B cell (primary cell): ENCODE data around the gene TNFRSF12A. TPM values are rescaled to one million over a fixed set of nuclear protein-coding genes. Genes with fewer than 3 reads are reported as not detected.

Source experiments
- ATAC-seq: fragments of 200-7000 bp; cut with Tn5 transposase; one replicate; pipeline ENCODE4 v1.10.0; 2021; ENCODE audit warnings: low read depth, mild to moderate bottlenecking, moderate number of reproducible peaks, moderate library complexity
- CTCF ChIA-PET: fragments of 350-600 bp; sonication (Branson Sonifier 250); formaldehyde crosslinking; loops from one replicate; lab custom pipeline; 2021; ENCODE audit warnings: antibody characterized with exemption, inconsistent platforms; lab: Charles Lee
- POLR2A ChIA-PET: fragments of 350-600 bp; sonication (Branson Sonifier 250); formaldehyde crosslinking; loops from one replicate; lab custom pipeline; 2021; ENCODE audit warnings: antibody characterized with exemption; lab: Charles Lee
- DNase-seq: peaks from one replicate; pipeline ENCODE4 v3.0.0; 2013
- H2AFZ ChIP-seq: 2 replicates; pipeline ENCODE4 v1.6.1; 2012; ENCODE audit warnings: mild to moderate bottlenecking, low read depth, low read length; ENCODE audit not compliant: insufficient read depth, poor library complexity, severe bottlenecking
- H3K27ac ChIP-seq, 2 donors: 1 replicate in 1 of 2; 2 replicates in 1 of 2; pipeline ENCODE4 v1.5.1; 2012 to 2013; ENCODE audit warnings: low read length in 2 of 2, mild to moderate bottlenecking in 2 of 2, moderate library complexity in 1 of 2
- H3K27me3 ChIP-seq, 4 experiments: fragments of 200-600 bp in 1 of 4; sonication (generic) in 1 of 4; replicated peaks in 1 of 4; 1 replicate in 2 of 4; 2 replicates in 2 of 4; pipeline versions ENCODE4 v1.6.1 to v1.7.0; 2013 to 2016; ENCODE audit warnings: low read length in 3 of 4, mild to moderate bottlenecking in 2 of 4, mixed read lengths in 1 of 4, moderate library complexity in 1 of 4; ENCODE audit not compliant: insufficient read depth in 4 of 4, control insufficient read depth in 3 of 4; ENCODE audit errors: control extremely low read depth in 1 of 4
- H3K36me3 ChIP-seq, 2 experiments: replicated peaks in 1 of 2; 1 replicate in 1 of 2; 2 replicates in 1 of 2; pipeline versions ENCODE4 v1.6.1 to v1.7.1; 2013; ENCODE audit warnings: low read length in 1 of 2; ENCODE audit not compliant: insufficient read depth in 2 of 2, control insufficient read depth in 1 of 2; ENCODE audit errors: control extremely low read depth in 1 of 2, extremely low read depth in 1 of 2
- H3K4me1 ChIP-seq, 2 donors: fragments of 200-600 bp in 1 of 2; sonication (generic) in 1 of 2; 1 replicate in 1 of 2; 2 replicates in 1 of 2; pipeline versions ENCODE4 v1.5.1 to v1.6.1; 2013 to 2017; ENCODE audit warnings: low read length in 2 of 2; ENCODE audit not compliant: control insufficient read depth in 2 of 2, insufficient read depth in 2 of 2
- H3K4me2 ChIP-seq: replicated peaks from 2 replicates; pipeline ENCODE3; 2012; ENCODE audit warnings: mild to moderate bottlenecking, low read depth, low read length; ENCODE audit not compliant: poor library complexity, severe bottlenecking
- H3K4me3 ChIP-seq, 5 experiments: fragments of 200-600 bp in 1 of 5; sonication (generic) in 1 of 5; 1 replicate in 3 of 5; 2 replicates in 2 of 5; pipeline versions ENCODE4 v1.5.1 to v1.7.0; 2011 to 2016; ENCODE audit warnings: low read length in 4 of 5, mild to moderate bottlenecking in 4 of 5, low read depth in 2 of 5, control low read depth in 1 of 5, moderate library complexity in 1 of 5; ENCODE audit not compliant: insufficient read depth in 1 of 5; ENCODE audit errors: control extremely low read depth in 1 of 5, extremely low read depth in 1 of 5
- H3K79me2 ChIP-seq: fragments of 200-600 bp; sonication (generic); one replicate; pipeline ENCODE4 v1.6.0; 2016; ENCODE audit warnings: low read length; ENCODE audit not compliant: control insufficient read depth, insufficient read depth
- H3K9ac ChIP-seq: fragments of 200-600 bp; sonication (generic); 2 replicates; pipeline ENCODE4 v1.6.1; 2017; ENCODE audit warnings: mild to moderate bottlenecking, low read length, moderate library complexity
- H3K9me3 ChIP-seq, 3 donors: one replicate each; pipeline versions ENCODE4 v1.6.1 to v1.7.1; 2013; ENCODE audit warnings: low read length in 2 of 3; ENCODE audit not compliant: control insufficient read depth in 2 of 3, insufficient read depth in 1 of 3; ENCODE audit errors: control extremely low read depth in 1 of 3
- H4K20me1 ChIP-seq: 2 replicates; pipeline ENCODE4 v1.6.0; 2012; ENCODE audit warnings: mild to moderate bottlenecking, low read length; ENCODE audit not compliant: insufficient read depth, control insufficient read depth, poor library complexity, severe bottlenecking
- H3K27ac Mint-ChIP-seq: one replicate; pipeline ENCODE4 v1.8.0; 2021; ENCODE audit warnings: mixed read lengths
- H3K27me3 Mint-ChIP-seq: one replicate; pipeline ENCODE4 v1.8.0; 2021; ENCODE audit warnings: mixed read lengths
- H3K4me1 Mint-ChIP-seq: one replicate; pipeline ENCODE4 v1.8.0; 2021; ENCODE audit warnings: mixed read lengths
- H3K4me3 Mint-ChIP-seq: one replicate; pipeline ENCODE4 v1.8.0; 2021; ENCODE audit warnings: mixed read lengths
- H3K9me3 Mint-ChIP-seq: one replicate; pipeline ENCODE4 v1.8.0; 2022; ENCODE audit warnings: mixed read lengths; ENCODE audit not compliant: insufficient read depth
- CTCF ChIP-seq: fragments of 200-600 bp; IDR thresholded peaks from one replicate; pipeline ENCODE4 v1.8.0; 2022; ENCODE audit warnings: antibody characterized with exemption, mild to moderate bottlenecking
- EZH2 ChIP-seq: IDR thresholded peaks from 2 replicates; pipeline ENCODE4 v1.6.1; 2012; ENCODE audit warnings: borderline replicate concordance, low read depth, mild to moderate bottlenecking, moderate library complexity, low read length; ENCODE audit not compliant: insufficient read depth, poor library complexity, severe bottlenecking
- WGBS: methylation state at CpG from one replicate; pipeline ENCODE4 v1.1.5; 2013; ENCODE audit warnings: missing lambda C conversion rate; ENCODE audit not compliant: insufficient coverage; 5-methylcytosine and 5-hydroxymethylcytosine counted together
- intact Hi-C: fragments of 100-400 bp; cut with micrococcal nuclease; formaldehyde crosslinking; loops from one replicate; pipeline ENCODE4 v1.10.0; 2022
- polyA plus RNA-seq: library from polyadenylated mRNA; depleted of rRNA; stranded (reverse); fragments of >200 nt; gene quantifications from 2 replicates; pipeline ENCODE4 v1.2.3, GENCODE V29; 2012
- small RNA-seq: library from RNA; depleted of rRNA; stranded (forward); fragments of <200 nt; gene quantifications from one replicate; pipeline ENCODE3, GENCODE V24; 2012; ENCODE audit warnings: low replicate concordance, low read depth; ENCODE audit not compliant: insufficient read length
- total RNA-seq, 2 donors: library from RNA; stranded (reverse); fragments of 120-200 nt in 1 of 2; gene quantifications; 1 replicate in 1 of 2; 2 replicates in 1 of 2; pipeline versions ENCODE4 v1.2.3 to v1.2.4, GENCODE V29; 2013 to 2022

The TNFRSF12A gene
- total and polyA plus RNA-seq, 2 donors (not counting 1 experiment from before 2014, with no cell fraction given) = 0.61 to 1.3 TPM

DNA sequence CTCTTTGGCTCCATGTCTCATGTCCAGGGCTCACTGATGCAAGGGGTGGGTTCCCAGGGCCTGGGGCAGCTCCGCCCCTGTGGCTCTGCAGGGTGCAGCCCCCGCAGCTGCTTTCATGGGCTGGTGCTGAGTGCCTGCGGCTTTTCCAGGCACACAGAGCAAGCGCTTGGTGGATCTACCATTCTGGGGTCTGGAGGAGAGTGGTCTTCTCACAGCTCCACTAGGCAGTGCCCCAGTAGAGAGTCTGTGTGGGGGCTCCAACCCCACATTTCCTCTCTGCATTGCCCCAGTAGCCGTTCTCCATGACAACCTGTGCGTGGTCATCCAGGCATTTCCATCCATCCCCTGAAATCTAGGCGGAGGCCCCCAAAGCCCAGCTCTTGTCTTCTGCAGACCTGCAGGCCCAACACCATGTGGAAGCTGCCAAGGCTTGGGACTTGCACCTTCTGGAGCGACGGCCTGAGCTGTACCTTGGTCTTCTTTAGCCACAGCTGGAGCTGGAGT is 50.5 kb downstream of the TNFRSF12A start:
- Histone ChIP-seq H3K27ac (no peak overlapping the region), H3K36me3 (no peaks in the 10 kb centered on the region), H3K4me2 (no peak overlapping the region), H3K9ac (no peak overlapping the region), H2AFZ (no peak overlapping the region), H4K20me1 (no peaks in the 10 kb centered on the region), H3K4me1 (peaks cover 24 to 29% of the 10 kb centered on the region in 2 donors), H3K27me3 (no peaks in the 10 kb centered on the region), H3K79me2 (no peaks in the 10 kb centered on the region), H3K9me3 (no peaks in the 10 kb centered on the region), H3K4me3 (no peak overlapping the region)
- DNase-seq (no peak), ATAC-seq (no peak)
- WGBS = 96% methylated on average over 8 of the region's 9 CpGs
- peaks cover 35% of the 10 kb centered on the region for H3K4me1 Mint-ChIP-seq
- no peaks in the 10 kb centered on the region for H3K9me3 Mint-ChIP-seq
- no peak overlapping the region for H3K27ac Mint-ChIP-seq
- intact Hi-C loops = no loop called here
- TF ChIP-seq CTCF (no peak), EZH2 (no peak)
- ChIA-PET POLR2A (no interaction called here), CTCF (interaction anchor here (1.1 kb wide), 1 partner anchor 11 kb away, joined by 3 read pairs; no protein-coding TSS in a partner anchor)
- no peaks in the 10 kb centered on the region for H3K27me3 Mint-ChIP-seq
- H3K4me3 Mint-ChIP-seq = no peak overlapping the region

GRCh38 chr16:3071655-3072054 is 51.5 kb downstream of the TNFRSF12A start:
- DNase-seq = no peak
- Histone ChIP-seq H3K27ac (no peak overlapping the region), H3K27me3 (no peaks in the 10 kb centered on the region), H3K9ac (no peak overlapping the region), H3K4me2 (no peak overlapping the region), H3K9me3 (peaks cover 0 to 8% (median 0%) of the 10 kb centered on the region in 3 donors), H3K4me3 (no peak overlapping the region), H2AFZ (no peak overlapping the region), H3K36me3 (no peaks in the 10 kb centered on the region), H3K4me1 (peaks cover 34 to 39% of the 10 kb centered on the region in 2 donors), H3K79me2 (peaks cover 3% of the 10 kb centered on the region), H4K20me1 (no peaks in the 10 kb centered on the region)
- Mint-ChIP-seq H3K4me1 (peaks cover 43% of the 10 kb centered on the region), H3K9me3 (no peaks in the 10 kb centered on the region), H3K27ac (peak overlapping the region; percentile 16), H3K4me3 (no peak overlapping the region), H3K27me3 (no peaks in the 10 kb centered on the region)
- intact Hi-C loops = no loop called here
- ATAC-seq = no peak
- POLR2A ChIA-PET = no interaction called here
- TF ChIP-seq CTCF (no peak), EZH2 (no peak)
- CTCF ChIA-PET = no interaction called here
- WGBS = 99% methylated on average over 6 of the region's 7 CpGs

Small RNA genes lying within 50 kb of the gene (small RNA-seq; reads per million reads assigned to genes)
- not detected for gene LINC00514

Other genes with a start within 250 kb of the TNFRSF12A start
- gene ELOB, start 243.1 kb upstream of the TNFRSF12A start, total RNA-seq = 84.4 and 93.1 TPM in 2 replicates
- gene ELOB, start 243.1 kb upstream of the TNFRSF12A start, polyA plus RNA-seq = 73.1 and 136 TPM in 2 replicates
- not detected in 2 replicates for gene PRSS33, start 232.8 kb upstream of the TNFRSF12A start, total RNA-seq
- gene PRSS33, start 232.8 kb upstream of the TNFRSF12A start, polyA plus RNA-seq = not detected in 2 replicates
- gene PRSS41, start 221.9 kb upstream of the TNFRSF12A start, total RNA-seq = not detected in 2 replicates
- gene PRSS41, start 221.9 kb upstream of the TNFRSF12A start, polyA plus RNA-seq = not detected in 2 replicates
- 1.8 and 2.0 TPM in 2 replicates for gene PRSS21, start 203.1 kb upstream of the TNFRSF12A start, total RNA-seq
- gene PRSS21, start 203.1 kb upstream of the TNFRSF12A start, polyA plus RNA-seq = 4.3 and 5.8 TPM in 2 replicates
- not detected in 2 replicates for gene ZG16B, start 190.1 kb upstream of the TNFRSF12A start, total RNA-seq
- not detected in 2 replicates for gene ZG16B, start 190.1 kb upstream of the TNFRSF12A start, polyA plus RNA-seq
- gene PRSS22, start 162.2 kb upstream of the TNFRSF12A start, total RNA-seq = not detected in 2 replicates
- not detected in 2 replicates for gene PRSS22, start 162.2 kb upstream of the TNFRSF12A start, polyA plus RNA-seq
- 22.3 and 26.5 TPM in 2 replicates for gene FLYWCH2, start 137.2 kb upstream of the TNFRSF12A start, total RNA-seq
- 18.7 and 24.1 TPM in 2 replicates for gene FLYWCH2, start 137.2 kb upstream of the TNFRSF12A start, polyA plus RNA-seq
- gene FLYWCH1, start 108.4 kb upstream of the TNFRSF12A start, total RNA-seq = 119 and 120 TPM in 2 replicates
- gene FLYWCH1, start 108.4 kb upstream of the TNFRSF12A start, polyA plus RNA-seq = 43.0 and 78.3 TPM in 2 replicates
- 0.17 and 0.19 TPM in 2 replicates for gene KREMEN2, start 56.1 kb upstream of the TNFRSF12A start, total RNA-seq
- gene KREMEN2, start 56.1 kb upstream of the TNFRSF12A start, polyA plus RNA-seq = 1.1 and 2.6 TPM in 2 replicates
- gene PAQR4, start 51.0 kb upstream of the TNFRSF12A start, total RNA-seq = 1.8 and 2.6 TPM in 2 replicates
- gene PAQR4, start 51.0 kb upstream of the TNFRSF12A start, polyA plus RNA-seq = 1.8 and 2.8 TPM in 2 replicates
- gene PKMYT1, start 39.9 kb upstream of the TNFRSF12A start, total RNA-seq = 0.67 and 1.0 TPM in 2 replicates
- 1.4 and 2.6 TPM in 2 replicates for gene PKMYT1, start 39.9 kb upstream of the TNFRSF12A start, polyA plus RNA-seq
- gene CLDN9, start 7.4 kb upstream of the TNFRSF12A start, total RNA-seq = not detected in 2 replicates
- 0.04 and 0.20 TPM in 2 replicates for gene CLDN9, start 7.4 kb upstream of the TNFRSF12A start, polyA plus RNA-seq
- not detected in 2 replicates for gene CLDN6, start 2.2 kb upstream of the TNFRSF12A start, total RNA-seq
- not detected in 2 replicates for gene CLDN6, start 2.2 kb upstream of the TNFRSF12A start, polyA plus RNA-seq
- 17.9 and 19.1 TPM in 2 replicates for gene HCFC1R1, start 3.6 kb downstream of the TNFRSF12A start, total RNA-seq
- 15.3 and 24.8 TPM in 2 replicates for gene HCFC1R1, start 3.6 kb downstream of the TNFRSF12A start, polyA plus RNA-seq
- gene THOC6, start 3.7 kb downstream of the TNFRSF12A start, total RNA-seq = 25.3 and 28.5 TPM in 2 replicates
- 52.2 and 63.9 TPM in 2 replicates for gene THOC6, start 3.7 kb downstream of the TNFRSF12A start, polyA plus RNA-seq
- gene BICDL2, start 16.6 kb downstream of the TNFRSF12A start, total RNA-seq = 0.20 TPM in 1 of 2 replicates, not detected in the other
- not detected in 2 replicates for gene BICDL2, start 16.6 kb downstream of the TNFRSF12A start, polyA plus RNA-seq
- gene MMP25, start 26.2 kb downstream of the TNFRSF12A start, total RNA-seq = 0.17 and 0.22 TPM in 2 replicates
- gene MMP25, start 26.2 kb downstream of the TNFRSF12A start, polyA plus RNA-seq = 0.12 and 0.40 TPM in 2 replicates
- 2.0 and 2.3 TPM in 2 replicates for gene IL32, start 45.3 kb downstream of the TNFRSF12A start, total RNA-seq
- 2.0 and 15.0 TPM in 2 replicates for gene IL32, start 45.3 kb downstream of the TNFRSF12A start, polyA plus RNA-seq
- not detected in 2 replicates for gene ZSCAN10, start 78.9 kb downstream of the TNFRSF12A start, total RNA-seq
- gene ZSCAN10, start 78.9 kb downstream of the TNFRSF12A start, polyA plus RNA-seq = 0.36 TPM in 1 of 2 replicates, not detected in the other
- gene ZNF205, start 92.2 kb downstream of the TNFRSF12A start, total RNA-seq = not detected in 2 replicates
- gene ZNF205, start 92.2 kb downstream of the TNFRSF12A start, polyA plus RNA-seq = not detected in 2 replicates
- 7.2 and 9.5 TPM in 2 replicates for gene ZNF213, start 114.7 kb downstream of the TNFRSF12A start, total RNA-seq
- 0.97 and 1.4 TPM in 2 replicates for gene ZNF213, start 114.7 kb downstream of the TNFRSF12A start, polyA plus RNA-seq
- gene OR1F1, start 167.8 kb downstream of the TNFRSF12A start, total RNA-seq = not detected in 2 replicates
- not detected in 2 replicates for gene OR1F1, start 167.8 kb downstream of the TNFRSF12A start, polyA plus RNA-seq
- gene ZNF200, start 214.8 kb downstream of the TNFRSF12A start, total RNA-seq = 16.1 and 20.1 TPM in 2 replicates
- gene ZNF200, start 214.8 kb downstream of the TNFRSF12A start, polyA plus RNA-seq = 2.4 and 2.7 TPM in 2 replicates
- gene MEFV, start 236.3 kb downstream of the TNFRSF12A start, total RNA-seq = 0.10 and 0.25 TPM in 2 replicates
- 0.24 and 0.29 TPM in 2 replicates for gene MEFV, start 236.3 kb downstream of the TNFRSF12A start, polyA plus RNA-seq